Loucy (cell line): ENCODE measurements around the gene STON2.

ENCODE experiments used
- H2AFZ ChIP-seq: fragments of 200-600 bp; sonication (generic); 2 replicates; pipeline ENCODE4 v1.6.0; 2016; ENCODE audit warnings: antibody characterized with exemption, mild to moderate bottlenecking, low read length, moderate library complexity
- H3F3A ChIP-seq: fragments of 200-600 bp; 2 replicates; pipeline ENCODE4 v1.6.0; 2016; ENCODE audit warnings: antibody characterized with exemption, low read depth, mild to moderate bottlenecking
- H3K27me3 ChIP-seq: fragments of 200-600 bp; sonication (generic); 2 replicates; pipeline ENCODE4 v1.6.1; 2014; ENCODE audit warnings: low read length, mild to moderate bottlenecking; ENCODE audit not compliant: insufficient read depth, poor library complexity, severe bottlenecking
- H3K36me3 ChIP-seq: fragments of 200-600 bp; sonication (generic); 2 replicates; pipeline ENCODE4 v1.6.1; 2016; ENCODE audit warnings: low read length; ENCODE audit not compliant: insufficient read depth
- H3K4me1 ChIP-seq: fragments of 200-600 bp; sonication (generic); 2 replicates; pipeline ENCODE4 v1.5.1; 2014; ENCODE audit warnings: low read length, mild to moderate bottlenecking; ENCODE audit not compliant: insufficient read depth, poor library complexity, severe bottlenecking
- H3K4me2 ChIP-seq: fragments of 200-600 bp; sonication (generic); 2 replicates; pipeline ENCODE4 v1.6.0; 2014; ENCODE audit warnings: antibody characterized with exemption, low read length, low read depth, mild to moderate bottlenecking; ENCODE audit not compliant: poor library complexity, severe bottlenecking
- H3K4me3 ChIP-seq: fragments of 200-600 bp; sonication (generic); 2 replicates; pipeline ENCODE4 v1.5.1; 2014; ENCODE audit warnings: low read length, mild to moderate bottlenecking, mixed read lengths; ENCODE audit not compliant: poor library complexity, severe bottlenecking
- H3K79me2 ChIP-seq: fragments of 200-600 bp; sonication (generic); 2 replicates; pipeline ENCODE4 v1.6.1; 2014; ENCODE audit warnings: low read length; ENCODE audit not compliant: insufficient read depth
- H3K9ac ChIP-seq: fragments of 200-600 bp; sonication (generic); 2 replicates; pipeline ENCODE4 v1.6.0; 2014; ENCODE audit warnings: mild to moderate bottlenecking, low read depth, low read length, moderate library complexity; ENCODE audit not compliant: poor library complexity, severe bottlenecking
- H3K9me2 ChIP-seq: fragments of 200-600 bp; sonication (generic); replicated peaks from 2 replicates; pipeline ENCODE4 v1.6.1; 2016; ENCODE audit warnings: low read depth, low read length, mixed read lengths
- H3K9me3 ChIP-seq: fragments of 200-600 bp; sonication (generic); 2 replicates; pipeline ENCODE4 v1.6.1; 2014; ENCODE audit warnings: mild to moderate bottlenecking, antibody characterized with exemption, low read length, low read depth; ENCODE audit not compliant: insufficient read depth
- H4K20me1 ChIP-seq: fragments of 200-600 bp; sonication (generic); 2 replicates; pipeline ENCODE4 v1.6.0; 2014; ENCODE audit warnings: antibody characterized with exemption, low read length, mild to moderate bottlenecking; ENCODE audit not compliant: insufficient read depth, poor library complexity, severe bottlenecking
- EZH2phosphoT487 ChIP-seq: fragments of 200-600 bp; IDR thresholded peaks from 2 replicates; pipeline ENCODE4 v1.6.1; 2018; ENCODE audit warnings: antibody characterized with exemption, mild to moderate bottlenecking, moderate library complexity, borderline replicate concordance
- TF ChIP-seq, protein P1 (sequence below): fragments of 200-600 bp; sonication (generic); conservative IDR thresholded peaks from 2 replicates; pipeline ENCODE4 v1.5.1; 2014; ENCODE audit warnings: mild to moderate bottlenecking, antibody characterized with exemption, low read length

STON2 gene

DNA sequence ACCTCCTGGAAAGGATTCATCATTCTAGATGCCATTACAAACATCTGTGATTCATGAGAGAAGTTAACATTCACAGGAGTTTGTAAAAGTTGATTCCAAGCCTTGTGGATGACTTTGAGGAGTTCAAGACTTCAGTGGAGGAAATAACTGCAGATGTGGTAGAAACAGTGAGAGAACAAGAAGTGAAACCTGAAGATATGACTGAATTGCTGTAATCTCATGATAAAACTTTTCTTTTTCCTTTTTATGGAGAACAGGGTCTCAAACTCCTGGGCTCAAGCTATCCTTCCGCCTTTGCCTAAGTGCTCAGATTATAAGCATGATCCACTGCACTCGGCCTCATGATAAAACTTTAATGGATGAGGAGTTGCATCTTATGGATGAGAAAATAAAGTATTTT, 114.9 kb downstream of the STON2 start:
- Histone ChIP-seq H3K27me3 (no peaks in the 10 kb centered on the region), H3K9me2 (no peaks in the 10 kb centered on the region), H3K9ac (no peak overlapping the region), H4K20me1 (no peaks in the 10 kb centered on the region), H3K9me3 (no peaks in the 10 kb centered on the region), H3K4me2 (no peak overlapping the region), H3K4me1 (no peaks in the 10 kb centered on the region), H2AFZ (no peak overlapping the region), H3F3A (no peaks in the 10 kb centered on the region), H3K36me3 (no peaks in the 10 kb centered on the region), H3K79me2 (no peaks in the 10 kb centered on the region), H3K4me3 (no peak overlapping the region)
- TF ChIP-seq, protein P1, sequence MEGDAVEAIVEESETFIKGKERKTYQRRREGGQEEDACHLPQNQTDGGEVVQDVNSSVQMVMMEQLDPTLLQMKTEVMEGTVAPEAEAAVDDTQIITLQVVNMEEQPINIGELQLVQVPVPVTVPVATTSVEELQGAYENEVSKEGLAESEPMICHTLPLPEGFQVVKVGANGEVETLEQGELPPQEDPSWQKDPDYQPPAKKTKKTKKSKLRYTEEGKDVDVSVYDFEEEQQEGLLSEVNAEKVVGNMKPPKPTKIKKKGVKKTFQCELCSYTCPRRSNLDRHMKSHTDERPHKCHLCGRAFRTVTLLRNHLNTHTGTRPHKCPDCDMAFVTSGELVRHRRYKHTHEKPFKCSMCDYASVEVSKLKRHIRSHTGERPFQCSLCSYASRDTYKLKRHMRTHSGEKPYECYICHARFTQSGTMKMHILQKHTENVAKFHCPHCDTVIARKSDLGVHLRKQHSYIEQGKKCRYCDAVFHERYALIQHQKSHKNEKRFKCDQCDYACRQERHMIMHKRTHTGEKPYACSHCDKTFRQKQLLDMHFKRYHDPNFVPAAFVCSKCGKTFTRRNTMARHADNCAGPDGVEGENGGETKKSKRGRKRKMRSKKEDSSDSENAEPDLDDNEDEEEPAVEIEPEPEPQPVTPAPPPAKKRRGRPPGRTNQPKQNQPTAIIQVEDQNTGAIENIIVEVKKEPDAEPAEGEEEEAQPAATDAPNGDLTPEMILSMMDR: no peak
- no peak for TF ChIP-seq EZH2phosphoT487

GRCh38 chr14:81281332-81281731, 118.8 kb downstream of the STON2 start:
- H3K4me3 ChIP-seq: no peak overlapping the region
- H3K4me1 ChIP-seq: peaks cover 5% of the 10 kb centered on the region
- H3K9me2 ChIP-seq: no peaks in the 10 kb centered on the region
- no peaks in the 10 kb centered on the region for H3F3A ChIP-seq
- H4K20me1 ChIP-seq: no peaks in the 10 kb centered on the region
- no peak overlapping the region for H3K4me2 ChIP-seq
- H3K36me3 ChIP-seq: no peaks in the 10 kb centered on the region
- no peaks in the 10 kb centered on the region for H3K79me2 ChIP-seq
- TF ChIP-seq, protein P1: no peak
- no peak for TF ChIP-seq EZH2phosphoT487
- no peak overlapping the region for H3K9ac ChIP-seq
- H3K9me3 ChIP-seq: no peaks in the 10 kb centered on the region
- H3K27me3 ChIP-seq: no peaks in the 10 kb centered on the region
- no peak overlapping the region for H2AFZ ChIP-seq

DNA sequence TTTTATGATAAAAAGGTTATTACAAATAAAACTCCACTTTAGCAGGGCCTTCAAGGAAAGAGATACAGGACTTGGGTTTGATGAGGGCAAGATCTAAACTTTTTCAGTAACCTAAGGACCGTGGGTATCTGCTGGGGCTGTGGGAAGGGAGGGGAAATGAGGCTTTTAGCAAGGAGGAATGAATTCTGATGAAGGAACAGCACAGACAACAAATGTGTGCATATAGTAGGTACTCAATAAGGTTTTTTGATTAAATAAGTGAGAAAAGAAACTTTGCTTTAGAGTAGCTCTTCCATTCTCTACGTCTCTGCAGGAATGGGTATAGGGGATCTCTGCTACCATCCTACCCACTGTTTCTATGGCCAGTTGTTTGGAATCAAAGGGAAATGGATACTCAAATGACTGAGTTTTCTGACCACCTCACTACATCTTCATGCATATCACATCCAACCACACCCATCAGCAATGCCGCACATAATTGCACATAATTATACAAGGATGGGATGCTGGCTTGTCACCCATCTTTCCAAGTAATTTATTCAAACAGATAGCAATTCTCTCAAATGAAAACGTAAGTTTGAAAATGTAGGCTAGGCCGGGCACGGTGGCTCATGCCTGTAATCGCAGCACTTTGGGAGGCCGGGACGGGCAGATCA, 119.9 kb downstream of the STON2 start:
- Histone ChIP-seq H3K79me2 (no peaks in the 10 kb centered on the region), H3K4me3 (no peak overlapping the region), H3K27me3 (no peaks in the 10 kb centered on the region), H3K9ac (no peak overlapping the region), H3K9me3 (no peaks in the 10 kb centered on the region), H3K4me2 (no peak overlapping the region), H3K36me3 (no peaks in the 10 kb centered on the region), H4K20me1 (no peaks in the 10 kb centered on the region), H3K4me1 (peaks cover 10% of the 10 kb centered on the region), H3K9me2 (no peaks in the 10 kb centered on the region), H3F3A (no peaks in the 10 kb centered on the region), H2AFZ (no peak overlapping the region)
- TF ChIP-seq, protein P1: no peak
- no peak for TF ChIP-seq EZH2phosphoT487
